NCI-H345 treated with DMSO at 0.1 percent for 48 hours (cell line): ENCODE data around the gene RIMBP3C.
"Not testable (repeated sequence)": the region's sequence is repeated elsewhere in the genome, so short reads cannot be mapped to it uniquely, and the experiment has no call there.

Source experiments
- DNase-seq: peaks from one replicate; lab custom pipeline; 2025; ENCODE audit not compliant: unreplicated experiment; lab: John Stamatoyannopoulos, UW

Gene RIMBP3C

GRCh38 chr22:21551361-21551760 lies at the start of gene RIMBP3C:
Gene RIMBP3C, minus strand, starts transcription at chr22:21551461. Its CDS starts 485 bp downstream, at chr22:21550976.
- not testable (repeated sequence) for DNase-seq

- no peak for DNase-seq
These were observed 48.0 kb upstream of the RIMBP3C start for GRCh38 chr22:21599053-21599893.

- no peak for DNase-seq
These were observed 47.0 kb upstream of the RIMBP3C start for GRCh38 chr22:21598302-21598701.

GRCh38 chr22:21596356-21597135 lies 45.3 kb upstream of the RIMBP3C start:
- not testable (repeated sequence) for DNase-seq

GRCh38 chr22:21594865-21595452 lies 43.7 kb upstream of the RIMBP3C start:
- no peak for DNase-seq

GRCh38 chr22:21593406-21594232 lies 42.4 kb upstream of the RIMBP3C start:
- no peak for DNase-seq

- no peak for DNase-seq
These were observed 41.2 kb upstream of the RIMBP3C start for GRCh38 chr22:21592422-21592821.

- no peak for DNase-seq
These were observed 40.4 kb upstream of the RIMBP3C start for GRCh38 chr22:21591695-21592094.

GRCh38 chr22:21590809-21591641 lies 39.8 kb upstream of the RIMBP3C start:
- DNase-seq = no peak

- DNase-seq = no peak
These were observed 38.1 kb upstream of the RIMBP3C start for GRCh38 chr22:21589396-21589795.

- no peak for DNase-seq
These were observed 36.7 kb upstream of the RIMBP3C start for GRCh38 chr22:21587803-21588611.

- no peak for DNase-seq
These were observed 34.1 kb upstream of the RIMBP3C start for GRCh38 chr22:21585389-21585788.

- no peak for DNase-seq
These were observed 31.8 kb upstream of the RIMBP3C start for GRCh38 chr22:21582801-21583740.

GRCh38 chr22:21581009-21581713 lies 29.9 kb upstream of the RIMBP3C start:
- not testable (repeated sequence) for DNase-seq

GRCh38 chr22:21580623-21581007 lies 29.4 kb upstream of the RIMBP3C start:
- not testable (repeated sequence) for DNase-seq

GRCh38 chr22:21579474-21579851 lies 28.2 kb upstream of the RIMBP3C start:
- DNase-seq = no peak

- DNase-seq = no peak
These were observed 22.7 kb upstream of the RIMBP3C start for GRCh38 chr22:21573750-21574494.
